B cell (primary cell): ENCODE results near the gene DTWD2. TPM values are rescaled to one million over a fixed set of nuclear protein-coding genes. Genes with fewer than 3 reads are reported as not detected.
A peak's percentile ranks its signal among the peaks of the same experiment; 100 is the strongest.
"Not testable (repeated sequence)": the region's sequence is repeated elsewhere in the genome, so short reads cannot be mapped to it uniquely, and the experiment has no call there.

Experiments used
- ATAC-seq: fragments of 200-7000 bp; cut with Tn5 transposase; one replicate; pipeline ENCODE4 v1.10.0; 2021; ENCODE audit warnings: low read depth, mild to moderate bottlenecking, moderate number of reproducible peaks, moderate library complexity
- CTCF ChIA-PET: fragments of 350-600 bp; sonication (Branson Sonifier 250); formaldehyde crosslinking; loops from one replicate; lab custom pipeline; 2021; ENCODE audit warnings: antibody characterized with exemption, inconsistent platforms; lab: Charles Lee
- POLR2A ChIA-PET: fragments of 350-600 bp; sonication (Branson Sonifier 250); formaldehyde crosslinking; loops from one replicate; lab custom pipeline; 2021; ENCODE audit warnings: antibody characterized with exemption; lab: Charles Lee
- DNase-seq: peaks from one replicate; pipeline ENCODE4 v3.0.0; 2013
- H2AFZ ChIP-seq: 2 replicates; pipeline ENCODE4 v1.6.1; 2012; ENCODE audit warnings: mild to moderate bottlenecking, low read depth, low read length; ENCODE audit not compliant: insufficient read depth, poor library complexity, severe bottlenecking
- H3K27ac ChIP-seq, 2 donors: 1 replicate in 1 of 2; 2 replicates in 1 of 2; pipeline ENCODE4 v1.5.1; 2012 to 2013; ENCODE audit warnings: low read length in 2 of 2, mild to moderate bottlenecking in 2 of 2, moderate library complexity in 1 of 2
- H3K27me3 ChIP-seq, 4 experiments: fragments of 200-600 bp in 1 of 4; sonication (generic) in 1 of 4; replicated peaks in 1 of 4; 1 replicate in 2 of 4; 2 replicates in 2 of 4; pipeline versions ENCODE4 v1.6.1 to v1.7.0; 2013 to 2016; ENCODE audit warnings: low read length in 3 of 4, mild to moderate bottlenecking in 2 of 4, mixed read lengths in 1 of 4, moderate library complexity in 1 of 4; ENCODE audit not compliant: insufficient read depth in 4 of 4, control insufficient read depth in 3 of 4; ENCODE audit errors: control extremely low read depth in 1 of 4
- H3K36me3 ChIP-seq, 2 experiments: replicated peaks in 1 of 2; 1 replicate in 1 of 2; 2 replicates in 1 of 2; pipeline versions ENCODE4 v1.6.1 to v1.7.1; 2013; ENCODE audit warnings: low read length in 1 of 2; ENCODE audit not compliant: insufficient read depth in 2 of 2, control insufficient read depth in 1 of 2; ENCODE audit errors: control extremely low read depth in 1 of 2, extremely low read depth in 1 of 2
- H3K4me1 ChIP-seq, 2 donors: fragments of 200-600 bp in 1 of 2; sonication (generic) in 1 of 2; 1 replicate in 1 of 2; 2 replicates in 1 of 2; pipeline versions ENCODE4 v1.5.1 to v1.6.1; 2013 to 2017; ENCODE audit warnings: low read length in 2 of 2; ENCODE audit not compliant: control insufficient read depth in 2 of 2, insufficient read depth in 2 of 2
- H3K4me2 ChIP-seq: replicated peaks from 2 replicates; pipeline ENCODE3; 2012; ENCODE audit warnings: mild to moderate bottlenecking, low read depth, low read length; ENCODE audit not compliant: poor library complexity, severe bottlenecking
- H3K4me3 ChIP-seq, 5 experiments: fragments of 200-600 bp in 1 of 5; sonication (generic) in 1 of 5; 1 replicate in 3 of 5; 2 replicates in 2 of 5; pipeline versions ENCODE4 v1.5.1 to v1.7.0; 2011 to 2016; ENCODE audit warnings: low read length in 4 of 5, mild to moderate bottlenecking in 4 of 5, low read depth in 2 of 5, control low read depth in 1 of 5, moderate library complexity in 1 of 5; ENCODE audit not compliant: insufficient read depth in 1 of 5; ENCODE audit errors: control extremely low read depth in 1 of 5, extremely low read depth in 1 of 5
- H3K79me2 ChIP-seq: fragments of 200-600 bp; sonication (generic); one replicate; pipeline ENCODE4 v1.6.0; 2016; ENCODE audit warnings: low read length; ENCODE audit not compliant: control insufficient read depth, insufficient read depth
- H3K9ac ChIP-seq: fragments of 200-600 bp; sonication (generic); 2 replicates; pipeline ENCODE4 v1.6.1; 2017; ENCODE audit warnings: mild to moderate bottlenecking, low read length, moderate library complexity
- H3K9me3 ChIP-seq, 3 donors: one replicate each; pipeline versions ENCODE4 v1.6.1 to v1.7.1; 2013; ENCODE audit warnings: low read length in 2 of 3; ENCODE audit not compliant: control insufficient read depth in 2 of 3, insufficient read depth in 1 of 3; ENCODE audit errors: control extremely low read depth in 1 of 3
- H4K20me1 ChIP-seq: 2 replicates; pipeline ENCODE4 v1.6.0; 2012; ENCODE audit warnings: mild to moderate bottlenecking, low read length; ENCODE audit not compliant: insufficient read depth, control insufficient read depth, poor library complexity, severe bottlenecking
- H3K27ac Mint-ChIP-seq: one replicate; pipeline ENCODE4 v1.8.0; 2021; ENCODE audit warnings: mixed read lengths
- H3K27me3 Mint-ChIP-seq: one replicate; pipeline ENCODE4 v1.8.0; 2021; ENCODE audit warnings: mixed read lengths
- H3K4me1 Mint-ChIP-seq: one replicate; pipeline ENCODE4 v1.8.0; 2021; ENCODE audit warnings: mixed read lengths
- H3K4me3 Mint-ChIP-seq: one replicate; pipeline ENCODE4 v1.8.0; 2021; ENCODE audit warnings: mixed read lengths
- H3K9me3 Mint-ChIP-seq: one replicate; pipeline ENCODE4 v1.8.0; 2022; ENCODE audit warnings: mixed read lengths; ENCODE audit not compliant: insufficient read depth
- EZH2 ChIP-seq: IDR thresholded peaks from 2 replicates; pipeline ENCODE4 v1.6.1; 2012; ENCODE audit warnings: borderline replicate concordance, low read depth, mild to moderate bottlenecking, moderate library complexity, low read length; ENCODE audit not compliant: insufficient read depth, poor library complexity, severe bottlenecking
- WGBS: methylation state at CpG from one replicate; pipeline ENCODE4 v1.1.5; 2013; ENCODE audit warnings: missing lambda C conversion rate; ENCODE audit not compliant: insufficient coverage; 5-methylcytosine and 5-hydroxymethylcytosine counted together
- intact Hi-C: fragments of 100-400 bp; cut with micrococcal nuclease; formaldehyde crosslinking; loops from one replicate; pipeline ENCODE4 v1.10.0; 2022
- polyA plus RNA-seq: library from polyadenylated mRNA; depleted of rRNA; stranded (reverse); fragments of >200 nt; gene quantifications from 2 replicates; pipeline ENCODE4 v1.2.3, GENCODE V29; 2012
- total RNA-seq, 2 donors: library from RNA; stranded (reverse); fragments of 120-200 nt in 1 of 2; gene quantifications; 1 replicate in 1 of 2; 2 replicates in 1 of 2; pipeline versions ENCODE4 v1.2.3 to v1.2.4, GENCODE V29; 2013 to 2022
- TF ChIP-seq, protein P1 (sequence below): fragments of 200-600 bp; IDR thresholded peaks from one replicate; pipeline ENCODE4 v1.8.0; 2022; ENCODE audit warnings: antibody characterized with exemption, mild to moderate bottlenecking

The DTWD2 gene
- total and polyA plus RNA-seq, 2 donors (not counting 1 experiment from before 2014, with no cell fraction given): 3.7 to 6.0 TPM

DNA sequence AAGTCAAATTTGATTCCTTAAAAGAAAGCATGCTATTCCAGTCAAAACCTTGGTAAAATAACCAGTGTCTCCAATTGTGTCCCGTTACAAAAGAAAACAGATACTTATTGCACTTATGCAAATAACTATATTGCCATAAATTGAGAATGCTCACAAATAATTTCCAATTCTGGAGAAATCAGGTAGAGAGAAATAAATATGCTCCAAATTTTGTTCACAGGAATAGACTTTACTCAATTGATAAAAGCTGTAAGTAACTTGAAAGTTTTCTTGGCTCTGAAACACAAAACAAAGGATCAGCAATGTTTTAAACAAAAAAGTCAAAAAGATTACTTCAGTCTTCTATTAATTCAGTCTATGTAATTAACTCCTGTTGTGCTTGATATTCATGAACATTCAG, 7.8 kb upstream of the DTWD2 start:
- no peaks in the 10 kb centered on the region for H4K20me1 ChIP-seq
- no peaks in the 10 kb centered on the region for H3K79me2 ChIP-seq
- Mint-ChIP-seq H3K27ac (no peak overlapping the region), H3K4me3 (no peak overlapping the region), H3K27me3 (no peaks in the 10 kb centered on the region), H3K9me3 (peaks cover 2% of the 10 kb centered on the region), H3K4me1 (no peaks in the 10 kb centered on the region)
- H3K9me3 ChIP-seq: peaks cover 5 to 24% (median 14%) of the 10 kb centered on the region in 3 donors
- TF ChIP-seq, protein P1, sequence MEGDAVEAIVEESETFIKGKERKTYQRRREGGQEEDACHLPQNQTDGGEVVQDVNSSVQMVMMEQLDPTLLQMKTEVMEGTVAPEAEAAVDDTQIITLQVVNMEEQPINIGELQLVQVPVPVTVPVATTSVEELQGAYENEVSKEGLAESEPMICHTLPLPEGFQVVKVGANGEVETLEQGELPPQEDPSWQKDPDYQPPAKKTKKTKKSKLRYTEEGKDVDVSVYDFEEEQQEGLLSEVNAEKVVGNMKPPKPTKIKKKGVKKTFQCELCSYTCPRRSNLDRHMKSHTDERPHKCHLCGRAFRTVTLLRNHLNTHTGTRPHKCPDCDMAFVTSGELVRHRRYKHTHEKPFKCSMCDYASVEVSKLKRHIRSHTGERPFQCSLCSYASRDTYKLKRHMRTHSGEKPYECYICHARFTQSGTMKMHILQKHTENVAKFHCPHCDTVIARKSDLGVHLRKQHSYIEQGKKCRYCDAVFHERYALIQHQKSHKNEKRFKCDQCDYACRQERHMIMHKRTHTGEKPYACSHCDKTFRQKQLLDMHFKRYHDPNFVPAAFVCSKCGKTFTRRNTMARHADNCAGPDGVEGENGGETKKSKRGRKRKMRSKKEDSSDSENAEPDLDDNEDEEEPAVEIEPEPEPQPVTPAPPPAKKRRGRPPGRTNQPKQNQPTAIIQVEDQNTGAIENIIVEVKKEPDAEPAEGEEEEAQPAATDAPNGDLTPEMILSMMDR: no peak
- TF ChIP-seq EZH2: no peak
- ATAC-seq: no peak
- intact Hi-C loops: no loop called here
- no peak overlapping the region for H3K27ac ChIP-seq
- WGBS: no CpG with 5 or more reads among the region's 1 CpG
- POLR2A ChIA-PET: no interaction called here
- CTCF ChIA-PET: interaction anchor here (1.4 to 2.5 kb wide), 2 partner anchors 8 to 234 kb away, joined by 3 to 8 read pairs; partner anchors contain the start of gene DTWD2
- peak; percentile 31 for DNase-seq
- no peaks in the 10 kb centered on the region for H3K36me3 ChIP-seq
- no peaks in the 10 kb centered on the region for H3K27me3 ChIP-seq
- no peak overlapping the region for H3K4me3 ChIP-seq
- H2AFZ ChIP-seq: no peak overlapping the region
- H3K4me1 ChIP-seq: no peaks in the 10 kb centered on the region
- H3K4me2 ChIP-seq: no peak overlapping the region
- no peak overlapping the region for H3K9ac ChIP-seq

DNA sequence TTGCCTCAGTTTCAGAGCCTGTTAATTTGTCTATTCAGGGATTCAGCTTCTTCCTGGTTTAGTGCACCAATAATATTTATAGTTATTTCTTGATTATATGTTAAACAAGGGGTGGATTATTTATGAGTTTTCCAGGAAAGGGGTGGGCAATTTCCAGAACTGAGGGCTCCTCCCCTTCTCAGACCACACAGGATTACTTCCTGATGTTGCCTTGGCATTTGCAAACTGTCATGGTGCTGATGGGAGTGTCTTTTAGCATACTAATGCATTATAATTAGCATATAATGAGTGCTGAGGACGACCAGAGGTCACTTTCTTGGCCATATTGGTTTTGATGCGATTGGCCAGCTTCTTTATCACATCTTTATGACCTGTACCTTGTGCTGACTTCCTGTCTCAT, 6.2 kb upstream of the DTWD2 start:
- Histone ChIP-seq H4K20me1 (no peaks in the 10 kb centered on the region), H3K27me3 (no peaks in the 10 kb centered on the region), H3K4me2 (no peak overlapping the region), H3K79me2 (no peaks in the 10 kb centered on the region), H3K4me1 (no peaks in the 10 kb centered on the region), H3K27ac (no peak overlapping the region), H3K9ac (no peak overlapping the region), H3K9me3 (peaks cover under 1 to 16% (median 11%) of the 10 kb centered on the region in 3 donors), H2AFZ (no peak overlapping the region), H3K4me3 (no peak overlapping the region), H3K36me3 (no peaks in the 10 kb centered on the region)
- ChIA-PET CTCF (interaction anchor here (1.3 kb wide), 1 partner anchor 22 kb away, joined by 3 read pairs; no protein-coding TSS in a partner anchor), POLR2A (no interaction called here)
- TF ChIP-seq, protein P1: no peak
- TF ChIP-seq EZH2: no peak
- H3K27ac Mint-ChIP-seq: no peak overlapping the region
- peaks cover 7% of the 10 kb centered on the region for H3K4me1 Mint-ChIP-seq
- H3K27me3 Mint-ChIP-seq: no peaks in the 10 kb centered on the region
- H3K4me3 Mint-ChIP-seq: no peak overlapping the region
- 81% methylated on average over 2 of the region's 2 CpGs for WGBS
- intact Hi-C loops: no loop called here
- DNase-seq: no peak
- no peak for ATAC-seq
- peaks cover 2% of the 10 kb centered on the region for H3K9me3 Mint-ChIP-seq

DNA sequence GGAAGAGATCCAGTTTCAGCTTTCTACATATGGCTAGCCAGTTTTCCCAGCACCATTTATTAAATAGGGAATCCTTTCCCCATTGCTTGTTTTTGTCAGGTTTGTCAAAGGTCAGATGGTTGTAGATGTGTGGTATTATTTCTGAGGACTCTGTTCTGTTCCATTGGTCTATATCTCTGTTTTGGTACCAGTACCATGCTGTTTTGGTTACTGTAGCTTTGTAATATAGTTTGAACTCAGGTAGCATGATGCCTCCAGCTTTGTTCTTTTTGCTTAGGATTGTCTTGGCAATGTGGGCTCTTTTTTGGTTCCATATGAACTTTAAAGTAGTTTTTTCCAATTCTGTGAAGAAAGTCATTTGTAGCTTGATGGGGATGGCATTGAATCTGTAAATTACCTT, 4.8 kb upstream of the DTWD2 start:
- peaks cover 16% of the 10 kb centered on the region for H3K4me1 Mint-ChIP-seq
- H3K27me3 ChIP-seq, H3K36me3 ChIP-seq, H3K79me2 ChIP-seq, H3K4me3 Mint-ChIP-seq, H3K4me3 ChIP-seq, H3K9ac ChIP-seq, H3K27ac ChIP-seq, ATAC-seq, POLR2A ChIA-PET, H3K27ac Mint-ChIP-seq, CTCF ChIA-PET, H2AFZ ChIP-seq, H4K20me1 ChIP-seq, H3K27me3 Mint-ChIP-seq, H3K9me3 Mint-ChIP-seq, DNase-seq, intact Hi-C loops, H3K4me1 ChIP-seq, H3K4me2 ChIP-seq: not testable (repeated sequence)
- H3K9me3 ChIP-seq: peaks cover 0 to 15% (median 4%) of the 10 kb centered on the region in 3 donors
